ENCODE data around the gene GBGT1.
A peak's percentile ranks its signal among the peaks of the same experiment; 100 is the strongest.

- TF ChIP-seq, protein P1, sequence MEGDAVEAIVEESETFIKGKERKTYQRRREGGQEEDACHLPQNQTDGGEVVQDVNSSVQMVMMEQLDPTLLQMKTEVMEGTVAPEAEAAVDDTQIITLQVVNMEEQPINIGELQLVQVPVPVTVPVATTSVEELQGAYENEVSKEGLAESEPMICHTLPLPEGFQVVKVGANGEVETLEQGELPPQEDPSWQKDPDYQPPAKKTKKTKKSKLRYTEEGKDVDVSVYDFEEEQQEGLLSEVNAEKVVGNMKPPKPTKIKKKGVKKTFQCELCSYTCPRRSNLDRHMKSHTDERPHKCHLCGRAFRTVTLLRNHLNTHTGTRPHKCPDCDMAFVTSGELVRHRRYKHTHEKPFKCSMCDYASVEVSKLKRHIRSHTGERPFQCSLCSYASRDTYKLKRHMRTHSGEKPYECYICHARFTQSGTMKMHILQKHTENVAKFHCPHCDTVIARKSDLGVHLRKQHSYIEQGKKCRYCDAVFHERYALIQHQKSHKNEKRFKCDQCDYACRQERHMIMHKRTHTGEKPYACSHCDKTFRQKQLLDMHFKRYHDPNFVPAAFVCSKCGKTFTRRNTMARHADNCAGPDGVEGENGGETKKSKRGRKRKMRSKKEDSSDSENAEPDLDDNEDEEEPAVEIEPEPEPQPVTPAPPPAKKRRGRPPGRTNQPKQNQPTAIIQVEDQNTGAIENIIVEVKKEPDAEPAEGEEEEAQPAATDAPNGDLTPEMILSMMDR (IDR thresholded peaks at IDR 0.05) = no peak
- TF ChIP-seq, protein P2, sequence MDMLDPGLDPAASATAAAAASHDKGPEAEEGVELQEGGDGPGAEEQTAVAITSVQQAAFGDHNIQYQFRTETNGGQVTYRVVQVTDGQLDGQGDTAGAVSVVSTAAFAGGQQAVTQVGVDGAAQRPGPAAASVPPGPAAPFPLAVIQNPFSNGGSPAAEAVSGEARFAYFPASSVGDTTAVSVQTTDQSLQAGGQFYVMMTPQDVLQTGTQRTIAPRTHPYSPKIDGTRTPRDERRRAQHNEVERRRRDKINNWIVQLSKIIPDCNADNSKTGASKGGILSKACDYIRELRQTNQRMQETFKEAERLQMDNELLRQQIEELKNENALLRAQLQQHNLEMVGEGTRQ (IDR thresholded peaks at IDR 0.05; ENCODE audit: borderline replicate concordance, low read depth, low read length) = no peak
- TF ChIP-seq JUND (IDR thresholded peaks at IDR 0.05) (no peak), RXRA (IDR thresholded peaks at IDR 0.05; ENCODE audit: borderline replicate concordance, low read depth) (no peak), RCOR1 (IDR thresholded peaks at IDR 0.05; ENCODE audit: low read length) (no peak), MXI1 (IDR thresholded peaks at IDR 0.05; ENCODE audit: low read depth, low read length) (no peak), EP300 (IDR thresholded peaks at IDR 0.05; ENCODE audit: borderline replicate concordance in 1 of 2, low read depth in 1 of 2, low read length in 1 of 2) (no peak), REST (IDR thresholded peaks at IDR 0.05; ENCODE audit: low read depth, low read length) (no peak), FOXJ3 (CRISPR knock-in tag; IDR thresholded peaks at IDR 0.05) (0 out of 2 replicates have a peak, but pooled peaks have one; percentile 3)
- TF ChIP-seq, protein P3, sequence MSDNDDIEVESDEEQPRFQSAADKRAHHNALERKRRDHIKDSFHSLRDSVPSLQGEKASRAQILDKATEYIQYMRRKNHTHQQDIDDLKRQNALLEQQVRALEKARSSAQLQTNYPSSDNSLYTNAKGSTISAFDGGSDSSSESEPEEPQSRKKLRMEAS (IDR thresholded peaks at IDR 0.05; ENCODE audit: low read depth) = no peak
- TF ChIP-seq, protein P4, sequence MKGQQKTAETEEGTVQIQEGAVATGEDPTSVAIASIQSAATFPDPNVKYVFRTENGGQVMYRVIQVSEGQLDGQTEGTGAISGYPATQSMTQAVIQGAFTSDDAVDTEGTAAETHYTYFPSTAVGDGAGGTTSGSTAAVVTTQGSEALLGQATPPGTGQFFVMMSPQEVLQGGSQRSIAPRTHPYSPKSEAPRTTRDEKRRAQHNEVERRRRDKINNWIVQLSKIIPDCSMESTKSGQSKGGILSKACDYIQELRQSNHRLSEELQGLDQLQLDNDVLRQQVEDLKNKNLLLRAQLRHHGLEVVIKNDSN (IDR thresholded peaks at IDR 0.05; ENCODE audit: borderline replicate concordance, low read depth) = no peak
Measured at GRCh38 chr9:133116346-133117231, 47.1 kb downstream of the GBGT1 start.
